DMS53 (cell line): ENCODE measurements around the gene TMEM127.
A peak's percentile ranks its signal among the peaks of the same experiment; 100 is the strongest.
"Not testable (repeated sequence)": the region's sequence is repeated elsewhere in the genome, so short reads cannot be mapped to it uniquely, and the experiment has no call there.

Experiments used
- DNase-seq: peaks from one replicate; lab custom pipeline; 2025; lab: John Stamatoyannopoulos, UW

The TMEM127 gene

GRCh38 chr2:96241227-96241626 is 24.6 kb downstream of the TMEM127 start:
- no peak for DNase-seq

- no peak for DNase-seq
Observed at GRCh38 chr2:96240341-96241038, 25.3 kb downstream of the TMEM127 start.

GRCh38 chr2:96239745-96240264 is 26.0 kb downstream of the TMEM127 start:
- DNase-seq = no peak

GRCh38 chr2:96239091-96239490 is 26.7 kb downstream of the TMEM127 start:
- no peak for DNase-seq

- no peak for DNase-seq
Observed at GRCh38 chr2:96238266-96238665, 27.5 kb downstream of the TMEM127 start.

- DNase-seq = no peak
Observed at GRCh38 chr2:96236882-96237281, 28.9 kb downstream of the TMEM127 start.

- DNase-seq = no peak
Observed at GRCh38 chr2:96233880-96234316, 31.9 kb downstream of the TMEM127 start.

GRCh38 chr2:96233436-96233835 is 32.4 kb downstream of the TMEM127 start:
- DNase-seq = no peak

GRCh38 chr2:96231316-96231715 is 34.5 kb downstream of the TMEM127 start:
- DNase-seq = no peak

- DNase-seq = no peak
Observed at GRCh38 chr2:96225016-96225533, 40.7 kb downstream of the TMEM127 start.

- not testable (repeated sequence) for DNase-seq
Observed at GRCh38 chr2:96221106-96221505, 44.7 kb downstream of the TMEM127 start.

- DNase-seq = not testable (repeated sequence)
Observed at GRCh38 chr2:96219959-96220358, 45.8 kb downstream of the TMEM127 start.

- DNase-seq = no peak
Observed at GRCh38 chr2:96218508-96219131, 47.2 kb downstream of the TMEM127 start.

GRCh38 chr2:96214554-96214953 is 51.2 kb downstream of the TMEM127 start:
- no peak for DNase-seq

GRCh38 chr2:96213379-96213778 is 52.4 kb downstream of the TMEM127 start:
- no peak for DNase-seq

- no peak for DNase-seq
Observed at GRCh38 chr2:96212339-96212738, 53.5 kb downstream of the TMEM127 start.

- DNase-seq = no peak
Observed at GRCh38 chr2:96209729-96210085, 56.1 kb downstream of the TMEM127 start.

- no peak for DNase-seq
Observed at GRCh38 chr2:96209011-96209728, 56.6 kb downstream of the TMEM127 start.

- peak; percentile 100 for DNase-seq
Observed at GRCh38 chr2:96208143-96209010, 57.4 kb downstream of the TMEM127 start, which contains the start of gene STARD7. TSS of gene STARD7 (minus strand) at chr2:96208827. CDS start at chr2:96208434, 393 bp downstream.

GRCh38 chr2:96207774-96208142 is 58.0 kb downstream of the TMEM127 start:
- no peak for DNase-seq

GRCh38 chr2:96207073-96207773 is 58.6 kb downstream of the TMEM127 start:
- DNase-seq = no peak
